Limb (tissue), 2 donors: ENCODE data around the gene TP53BP2.

ENCODE experiments used
- DNase-seq, 2 donors: peaks; one replicate each; pipeline ENCODE4 v3.0.0-alpha.2; 2016; ENCODE audit errors: extremely low spot score in 2 of 2

Gene TP53BP2

DNA sequence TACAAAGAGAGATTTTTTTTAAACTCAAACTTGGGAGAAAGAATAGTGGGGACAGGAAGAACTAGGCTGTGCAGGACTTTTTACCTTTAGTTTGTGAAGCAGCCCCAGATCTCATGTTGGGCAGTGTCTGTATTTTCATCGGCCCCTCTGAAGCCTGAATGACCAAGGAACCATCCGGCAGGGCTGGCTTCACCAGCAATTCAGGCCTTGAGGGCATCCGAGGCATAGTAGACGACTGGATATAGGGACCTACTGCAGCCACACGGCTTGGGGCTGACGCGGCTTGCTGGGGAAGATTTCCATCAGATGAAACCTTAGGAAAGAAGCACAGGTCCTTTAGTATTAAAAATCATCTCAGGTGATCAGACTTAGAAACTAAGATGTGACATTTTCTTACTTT is 43.7 kb downstream of the TP53BP2 start:
- DNase-seq = no peak

DNA sequence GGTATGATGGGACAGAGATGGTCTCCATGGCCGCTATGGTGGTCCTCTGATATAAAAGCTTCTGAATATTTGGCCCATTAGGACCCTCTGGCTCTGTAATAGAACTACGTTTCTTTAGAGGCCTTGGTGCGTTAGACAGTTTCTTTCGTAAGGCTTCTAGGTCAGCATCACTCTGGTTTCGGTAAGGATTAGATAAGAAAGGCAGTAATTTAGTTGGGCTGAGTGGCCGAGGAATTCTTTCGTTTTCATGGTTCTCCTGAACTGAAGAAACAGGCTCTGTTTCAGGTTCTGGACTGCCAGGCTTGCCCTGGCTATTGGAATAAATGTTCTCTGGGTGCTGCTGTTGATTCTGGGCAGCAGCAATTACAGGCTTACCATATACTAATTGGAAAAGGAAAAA is 49.5 kb downstream of the TP53BP2 start:
- no peak for DNase-seq

DNA sequence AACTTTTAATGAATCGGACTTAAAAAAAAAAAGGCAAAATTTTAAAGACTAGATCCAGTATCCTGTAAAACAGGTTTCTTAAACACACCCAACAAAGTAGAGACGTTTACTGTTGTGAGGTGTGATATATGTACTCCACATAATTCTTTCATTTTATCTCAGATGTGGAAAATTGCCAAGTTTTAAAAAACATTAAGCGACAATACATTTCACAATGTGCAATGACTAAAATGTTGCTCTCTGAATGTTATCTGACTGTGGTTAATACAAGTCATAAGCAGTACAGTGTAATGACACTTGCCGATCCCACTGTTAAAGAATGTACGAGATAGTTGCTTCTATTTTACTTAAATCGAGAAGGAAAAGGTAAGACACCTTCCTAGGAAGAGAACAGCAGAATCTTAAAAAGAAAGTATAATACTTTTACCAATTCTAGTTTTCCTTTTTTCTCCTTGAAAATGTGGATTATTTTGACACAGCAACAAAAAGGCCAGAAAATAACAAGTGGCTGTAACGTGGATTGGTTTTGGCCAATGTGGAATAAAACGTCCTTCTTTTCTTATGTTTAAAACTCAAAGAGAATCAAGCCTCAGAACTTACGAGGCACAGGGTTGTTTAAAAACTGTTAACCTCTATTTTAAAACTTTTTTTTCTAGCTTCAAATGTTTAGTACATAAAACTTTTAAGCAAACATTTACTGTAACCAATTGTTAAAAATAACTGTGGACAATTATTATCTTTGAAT is 51.4 kb downstream of the TP53BP2 start:
- DNase-seq = no peak

DNA sequence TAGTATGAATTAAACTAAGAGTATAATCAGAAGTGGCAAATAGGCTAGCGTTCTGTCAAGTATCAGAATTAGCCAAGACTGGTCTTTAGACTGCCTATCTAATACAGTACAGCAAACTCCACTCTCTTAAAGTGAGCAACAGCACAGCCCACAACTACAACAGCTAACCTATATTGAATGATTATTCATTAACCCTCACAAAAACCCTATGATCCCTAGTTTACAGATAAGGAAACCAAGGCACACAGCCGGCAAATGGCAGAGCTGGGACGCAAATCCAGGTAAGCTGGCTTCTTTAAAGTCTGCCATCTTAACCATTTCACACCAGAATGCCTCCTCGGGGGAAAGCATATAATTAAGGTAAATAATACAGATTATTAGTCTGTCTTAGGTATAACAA is 52.0 kb downstream of the TP53BP2 start:
- no peak for DNase-seq

DNA sequence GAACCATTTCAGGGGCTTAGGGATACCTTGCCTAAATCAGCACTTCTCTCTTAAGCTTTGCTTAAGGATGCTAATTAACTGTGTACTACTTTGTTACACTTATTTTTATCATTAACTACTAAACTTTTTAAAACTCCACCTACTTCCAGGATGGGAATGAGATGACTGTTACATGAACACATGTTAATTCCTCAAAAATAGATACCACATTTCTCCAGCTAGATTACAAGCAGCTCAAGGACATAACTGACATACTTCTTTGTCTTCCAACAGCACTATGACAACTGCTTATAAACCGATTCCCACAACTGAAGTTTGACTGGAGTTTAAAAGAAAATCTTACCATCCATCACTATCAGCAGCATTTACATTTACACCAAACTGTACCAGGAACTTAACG is 53.7 kb downstream of the TP53BP2 start:
- no peak for DNase-seq

DNA sequence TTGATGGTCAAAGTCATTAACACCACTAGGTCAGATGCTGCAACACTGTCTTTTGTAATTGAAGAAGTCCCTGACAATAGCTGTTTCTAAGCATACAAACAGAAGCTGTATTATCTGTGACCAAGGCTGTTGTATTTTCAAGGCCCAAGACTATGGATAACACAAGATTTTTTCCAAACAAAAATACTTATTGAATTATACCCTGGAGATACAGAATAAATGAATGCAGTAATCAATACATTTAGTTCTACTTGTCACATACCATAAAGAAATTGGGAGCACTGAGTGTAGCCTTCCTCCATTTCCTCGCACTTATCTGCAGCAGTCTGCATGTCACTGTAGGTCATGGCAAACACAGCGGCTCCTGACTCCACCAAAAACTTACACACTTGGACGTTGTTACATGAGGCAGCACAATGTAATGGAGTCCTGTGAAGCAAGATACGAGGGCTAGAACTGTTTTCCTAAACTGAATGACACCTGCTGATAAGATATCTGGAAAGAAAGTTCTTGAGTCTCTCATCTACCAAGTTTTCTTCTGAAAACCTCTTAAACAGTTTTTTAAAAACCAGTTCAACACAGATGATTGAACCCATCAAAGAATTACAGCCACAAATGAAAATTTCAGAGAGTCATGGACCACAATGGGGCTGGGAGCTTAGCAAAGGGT is 56.9 kb downstream of the TP53BP2 start:
- no peak for DNase-seq

DNA sequence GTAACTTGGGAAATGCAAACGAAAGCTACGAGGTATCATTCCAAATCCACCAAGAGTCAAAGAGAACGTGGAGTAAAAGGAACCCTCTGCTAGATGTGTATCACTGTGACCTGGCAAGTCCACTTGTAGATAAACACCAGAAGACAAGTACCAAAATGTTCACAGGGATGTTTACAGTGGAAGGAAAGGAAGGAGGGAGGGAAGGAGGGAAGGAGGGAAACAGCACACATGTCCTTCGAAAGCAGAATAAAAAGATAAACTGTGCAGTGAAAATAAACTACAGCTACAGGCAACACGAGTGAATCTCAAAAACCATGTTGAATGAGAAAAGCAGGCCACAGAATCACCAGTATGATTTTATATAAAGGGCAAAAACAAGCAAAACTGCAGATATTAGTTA is 59.9 kb downstream of the TP53BP2 start:
- DNase-seq = no peak

DNA sequence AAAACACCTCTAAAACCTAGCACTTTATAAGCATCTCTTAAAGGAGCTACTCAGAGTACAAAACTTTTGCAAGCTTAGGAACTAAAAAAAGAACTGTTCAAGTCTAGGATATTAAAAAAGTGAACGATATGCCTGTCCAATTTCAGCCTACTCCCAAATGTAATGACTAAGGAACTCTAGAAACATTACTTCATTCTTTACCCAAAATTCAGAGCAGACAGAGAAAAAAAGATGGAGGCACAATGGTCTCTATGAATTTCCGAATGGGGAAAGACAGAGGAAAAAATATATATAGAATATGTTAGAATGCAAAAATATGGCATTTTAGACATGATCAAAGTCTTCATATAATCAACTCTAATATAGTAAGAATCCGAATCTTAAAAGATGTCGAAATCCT is 61.2 kb downstream of the TP53BP2 start:
- no peak for DNase-seq

DNA sequence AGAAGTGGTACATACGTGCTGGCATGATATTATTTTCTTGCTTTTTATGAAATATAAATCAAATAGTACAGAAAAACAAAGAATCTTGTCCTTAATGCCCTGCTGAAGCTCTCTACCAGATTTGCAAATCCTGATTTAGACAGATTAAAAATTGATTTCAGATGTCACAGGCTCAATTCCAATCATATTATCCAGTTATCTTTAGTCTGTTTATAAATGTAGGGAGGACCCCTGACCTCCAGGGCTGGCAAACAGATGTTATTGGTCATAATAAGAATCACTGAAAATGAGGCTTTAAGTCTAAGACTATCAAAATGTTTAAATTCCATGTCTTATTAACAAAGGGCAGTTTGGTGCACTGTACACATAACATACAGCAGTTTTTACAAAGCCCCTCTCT is 62.1 kb downstream of the TP53BP2 start:
- no peak for DNase-seq

DNA sequence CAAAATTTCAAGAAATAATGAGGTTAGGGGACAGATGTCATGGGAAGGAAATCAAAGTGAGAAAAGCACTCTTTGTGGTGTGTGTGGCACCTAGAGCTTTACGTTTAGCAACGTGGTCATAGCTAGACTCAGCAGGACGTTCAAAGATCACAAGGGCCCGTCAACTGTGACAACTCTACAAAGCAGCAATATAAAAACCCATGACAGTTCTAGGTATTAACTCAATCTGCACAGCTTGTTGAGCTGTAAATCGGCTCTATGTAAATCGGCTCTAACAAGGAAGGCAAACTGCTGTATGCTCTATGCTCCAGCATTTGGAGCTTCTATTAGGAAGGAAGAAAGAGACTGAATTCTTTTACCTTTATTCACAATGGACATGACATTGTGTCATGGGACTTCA is 64.8 kb downstream of the TP53BP2 start:
- no peak for DNase-seq

DNA sequence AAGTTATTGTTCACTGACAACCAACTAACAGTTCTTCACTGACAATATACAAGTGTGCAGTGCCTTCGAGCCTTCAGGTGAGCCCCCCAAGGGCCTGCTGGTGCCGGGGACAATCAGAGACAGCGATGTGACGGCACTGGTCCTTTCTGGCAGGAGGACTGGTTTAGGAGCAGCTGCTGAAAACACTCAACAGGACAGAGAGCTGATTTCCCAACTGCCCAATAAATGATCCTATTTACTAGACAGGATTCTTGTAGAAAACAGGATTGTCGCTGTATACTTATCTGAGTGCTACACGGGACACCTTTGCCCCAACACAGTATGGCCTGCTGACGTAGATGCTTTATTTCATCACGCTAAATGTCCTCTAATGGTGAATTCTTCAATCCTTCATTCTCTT is 65.4 kb downstream of the TP53BP2 start:
- no peak for DNase-seq

DNA sequence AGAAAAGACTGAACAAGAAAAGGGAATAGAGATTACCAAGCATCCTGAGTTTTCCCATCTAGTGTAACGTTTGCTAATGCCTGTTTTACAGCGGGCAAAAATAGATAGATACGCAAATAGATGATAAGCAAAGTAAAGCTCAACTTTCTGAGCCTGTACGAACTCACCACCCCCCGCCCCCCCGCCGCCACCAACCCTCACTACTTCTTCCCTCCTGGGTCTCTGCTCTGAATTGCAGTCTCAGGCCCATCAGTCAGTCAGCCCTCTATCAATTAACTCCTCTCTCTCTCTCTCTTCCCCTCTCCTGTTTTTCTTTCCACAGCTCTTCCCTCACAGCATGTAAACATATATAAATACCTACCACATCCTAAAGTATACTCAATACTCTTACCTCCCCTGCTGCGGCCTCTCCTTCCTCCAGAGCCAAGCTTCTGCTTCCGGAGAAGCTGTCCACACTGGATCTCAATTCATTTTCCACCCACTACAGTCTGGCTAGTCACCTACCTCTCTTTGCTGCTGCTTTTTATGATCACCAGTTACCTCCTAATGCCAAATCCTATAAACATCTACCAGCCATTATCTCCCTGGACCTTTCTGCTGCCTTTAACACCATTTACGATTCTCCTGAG is 68.8 kb downstream of the TP53BP2 start:
- DNase-seq = no peak

DNA sequence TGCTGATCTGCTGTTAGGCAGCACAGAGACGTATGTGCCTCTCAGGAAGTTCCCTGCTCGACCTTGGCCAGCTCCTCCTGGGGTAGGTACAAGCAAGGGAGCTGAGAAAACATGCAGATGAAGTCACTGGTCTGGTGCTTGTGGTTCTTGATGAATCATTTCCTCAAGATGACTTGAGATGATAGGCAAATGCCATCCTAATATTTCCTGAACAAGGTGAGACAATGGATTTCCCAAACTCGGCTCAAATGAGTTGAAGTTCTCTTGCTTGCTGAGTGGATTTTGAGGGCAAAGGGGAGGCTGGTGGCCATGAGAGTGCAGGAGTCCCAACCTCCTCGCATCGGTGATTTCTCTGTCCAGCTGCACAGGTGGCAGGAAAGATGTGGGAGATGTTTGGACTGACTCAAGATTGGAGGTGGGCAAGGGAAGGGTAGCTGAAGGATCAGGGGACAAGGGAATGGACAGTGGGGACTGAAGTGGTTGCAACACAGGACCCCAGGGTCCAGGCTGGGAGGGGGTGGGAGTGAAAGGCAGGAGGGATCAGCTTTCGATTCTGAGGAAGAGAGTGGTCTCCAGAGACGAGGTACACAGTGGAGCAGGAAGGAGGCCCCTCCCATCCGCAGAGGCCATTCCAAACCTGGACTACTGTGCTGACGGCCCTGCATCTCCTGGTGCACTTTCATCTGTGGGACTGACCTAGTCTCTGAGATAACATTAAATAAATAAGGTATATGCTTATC is 69.5 kb downstream of the TP53BP2 start:
- no peak for DNase-seq

DNA sequence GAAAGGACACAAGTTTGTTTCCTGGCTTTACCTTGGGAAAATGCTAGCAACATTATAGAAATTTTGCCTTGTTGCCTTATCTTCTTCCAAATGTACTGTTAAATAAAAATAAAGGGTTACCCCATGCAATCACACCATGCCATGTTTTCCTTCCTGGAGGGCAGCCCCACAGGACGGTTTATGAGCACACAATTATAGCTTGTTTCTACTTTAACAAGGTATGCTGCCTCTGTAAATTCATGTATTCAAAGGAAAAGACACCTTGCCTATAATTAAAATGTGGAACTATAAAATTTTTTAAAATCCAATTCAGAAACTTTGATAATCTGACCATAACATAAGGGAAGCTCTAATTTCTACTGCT is 70.1 kb downstream of the TP53BP2 start:
- DNase-seq = no peak

DNA sequence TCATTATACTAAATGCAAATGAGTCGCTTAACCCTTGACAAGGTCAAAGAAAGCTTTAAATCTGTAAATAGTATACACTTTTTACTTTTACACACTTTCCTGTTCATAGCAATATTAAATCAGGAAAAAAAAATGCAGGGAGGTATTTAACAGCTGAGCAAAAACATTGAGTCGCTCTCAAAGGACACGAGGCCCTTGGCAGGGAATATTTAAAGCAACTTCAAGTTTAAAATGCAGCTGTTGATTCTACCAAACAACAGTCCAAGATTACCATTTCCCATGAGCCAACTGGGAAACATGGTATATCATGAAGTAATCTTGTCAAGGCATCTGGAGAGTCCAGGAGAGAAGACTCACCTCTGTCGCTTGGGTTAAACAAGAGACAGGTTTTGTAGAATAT is 70.7 kb downstream of the TP53BP2 start:
- DNase-seq = no peak

DNA sequence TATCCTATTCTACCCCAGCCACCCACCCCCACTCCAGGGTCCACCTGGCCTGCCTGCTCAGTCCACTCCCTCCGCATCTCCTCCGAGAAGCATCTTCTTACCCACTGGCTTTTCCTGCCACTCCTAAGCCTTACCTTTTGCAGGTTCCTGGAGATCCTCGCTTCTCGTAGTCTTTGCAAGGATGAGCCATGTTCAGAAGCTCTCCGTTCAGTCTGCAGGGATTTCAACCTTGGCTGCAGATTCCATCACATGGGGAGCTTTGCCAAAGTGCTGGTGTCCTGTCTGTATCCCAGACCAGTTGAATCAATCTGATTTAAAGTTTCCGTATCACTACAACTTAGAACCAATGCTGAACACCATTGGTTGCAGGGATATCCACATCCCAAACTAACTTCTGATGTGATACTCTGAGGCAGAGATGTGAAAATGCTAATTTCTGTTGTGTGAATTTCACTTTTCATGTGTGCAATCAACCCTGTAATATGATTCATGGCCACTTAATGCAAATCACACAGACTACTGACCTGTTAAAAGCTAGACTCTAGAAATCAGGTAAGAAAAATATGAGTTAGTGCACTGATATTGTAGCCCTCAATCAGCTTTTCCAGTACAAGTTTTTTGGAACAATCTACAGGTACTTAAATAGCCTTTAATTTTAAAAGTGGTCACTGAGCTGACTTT is 71.5 kb downstream of the TP53BP2 start:
- DNase-seq = no peak

DNA sequence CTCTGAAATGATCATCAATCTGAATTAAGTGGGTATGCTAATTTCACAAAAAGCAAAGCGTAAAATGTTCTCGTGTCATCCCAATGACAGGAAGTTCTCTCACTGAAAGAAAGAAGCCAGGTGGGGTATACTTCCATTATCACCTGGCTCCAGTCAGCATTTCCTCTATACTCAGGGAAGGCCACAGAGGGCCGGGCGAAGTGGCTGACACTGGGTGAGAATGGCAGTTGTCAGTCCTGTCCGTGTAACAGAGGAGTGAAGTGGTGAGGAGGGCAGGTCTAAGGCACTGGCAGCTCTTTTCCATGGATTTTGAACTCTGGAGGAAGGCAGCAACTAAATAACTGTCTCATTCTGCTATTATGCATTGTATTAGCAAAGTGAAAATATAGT is 73.0 kb downstream of the TP53BP2 start:
- no peak for DNase-seq

DNA sequence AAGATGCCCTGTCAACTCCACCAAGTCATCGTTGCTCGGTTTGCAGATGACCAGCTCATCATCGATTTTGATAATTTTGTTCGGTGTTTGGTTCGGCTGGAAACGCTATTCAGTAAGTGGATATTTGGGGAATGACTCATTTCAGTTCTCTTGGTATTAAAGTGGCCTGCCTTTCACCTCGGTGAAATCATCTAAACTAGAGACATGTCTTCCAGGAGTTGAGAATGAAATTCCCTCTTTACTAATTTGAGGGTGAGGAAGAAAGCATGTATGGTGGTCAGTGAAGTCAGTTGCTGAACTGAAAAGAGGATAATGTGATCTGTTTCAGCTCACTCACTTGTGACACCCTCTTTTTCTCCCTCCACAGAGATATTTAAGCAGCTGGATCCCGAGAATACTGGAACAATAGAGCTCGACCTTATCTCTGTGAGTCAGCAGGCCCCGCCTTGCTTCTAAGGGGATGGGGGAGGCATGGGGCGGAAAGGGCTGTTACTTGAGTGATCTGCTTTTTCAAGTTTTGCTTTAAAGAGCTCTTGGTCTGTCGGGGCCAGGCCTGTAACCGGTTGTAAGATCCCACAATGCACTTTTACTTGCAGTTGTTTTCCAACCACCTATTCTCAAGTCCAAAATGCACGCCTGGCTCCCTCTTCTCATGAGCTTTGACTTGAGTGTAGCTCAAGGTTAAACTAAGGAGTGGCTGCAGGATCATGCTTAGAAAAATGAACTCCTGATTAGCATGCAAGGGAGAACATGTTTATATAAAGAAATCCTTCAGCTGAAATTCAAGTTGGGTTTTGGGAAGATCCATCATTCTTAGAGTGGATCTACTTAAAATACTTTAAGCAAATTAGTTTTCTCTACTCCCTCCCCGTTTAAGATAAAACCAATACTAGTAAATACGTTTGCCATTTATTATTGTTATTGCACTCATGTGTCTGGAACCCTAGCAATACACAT is 73.7 kb downstream of the TP53BP2 start:
- DNase-seq = no peak

DNA sequence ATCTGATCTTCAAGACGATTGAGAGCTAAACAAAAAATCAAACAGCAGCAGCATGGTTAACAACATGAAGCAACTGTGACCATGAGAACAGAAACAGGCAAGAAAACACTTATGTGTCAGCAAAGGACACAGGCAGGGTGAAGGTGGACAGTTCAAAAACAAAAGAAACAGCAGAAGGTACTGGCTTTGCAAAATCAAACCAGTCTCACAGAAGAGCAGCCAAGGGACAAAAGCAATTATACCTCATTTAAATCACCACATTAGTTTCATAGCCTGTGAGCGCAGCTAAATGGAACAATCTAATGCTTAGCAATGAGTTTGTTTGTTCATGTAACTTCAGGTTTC is 74.3 kb downstream of the TP53BP2 start:
- no peak for DNase-seq

DNA sequence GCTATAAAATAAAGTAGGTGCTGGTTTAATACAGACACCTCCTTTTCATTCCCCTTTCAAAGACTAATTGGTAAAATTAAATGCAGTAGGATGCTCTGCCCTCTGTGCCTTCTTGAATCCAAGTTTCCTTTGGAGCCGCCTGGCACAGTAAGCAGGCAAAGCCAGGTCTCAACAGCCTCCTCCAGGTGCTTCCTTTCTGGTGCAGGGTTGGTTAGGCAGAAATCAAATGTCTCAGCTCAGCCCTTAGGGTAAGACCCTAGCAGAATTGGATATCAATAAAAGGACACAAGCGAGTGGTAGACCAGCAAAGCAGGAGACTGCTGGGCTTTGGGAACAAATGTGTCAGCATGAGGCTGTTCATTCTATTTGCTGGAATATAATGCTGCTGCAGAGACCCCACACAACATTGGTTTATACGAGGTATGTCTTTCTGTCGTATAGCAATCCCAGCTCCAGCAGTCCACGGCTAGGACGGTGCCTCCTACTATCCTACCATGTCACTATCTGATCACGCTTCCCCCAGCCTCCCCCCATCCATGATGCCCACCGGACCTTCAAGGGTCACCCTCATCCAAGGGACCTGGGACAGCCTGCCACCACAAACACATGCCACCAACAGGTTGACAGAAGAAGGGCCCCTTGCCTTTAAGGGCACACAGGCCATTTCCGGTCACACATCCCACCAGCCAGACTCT is 75.0 kb downstream of the TP53BP2 start:
- no peak for DNase-seq
